GM18867 (cell line): ENCODE data around the gene PLGLB2.
A peak's percentile ranks its signal among the peaks of the same experiment; 100 is the strongest.
"Not testable (repeated sequence)": the region's sequence is repeated elsewhere in the genome, so short reads cannot be mapped to it uniquely, and the experiment has no call there.

ENCODE experiments used
- ATAC-seq: cut with Tn5 transposase; IDR thresholded peaks from one replicate; pipeline ENCODE4 v1.9.1; 2021; ENCODE audit warnings: mild to moderate bottlenecking, moderate library complexity; ENCODE audit not compliant: unreplicated experiment

Gene PLGLB2

GRCh38 chr2:87747791-87748190, at the start of gene PLGLB2:
TSS of gene PLGLB2 (plus strand) at chr2:87748087. CDS start at chr2:87748154, 67 bp downstream.
- ATAC-seq = not testable (repeated sequence)

- ATAC-seq = not testable (repeated sequence)
Observed at GRCh38 chr2:87704572-87705323, 43.1 kb upstream of the PLGLB2 start.

- peak; percentile 92 for ATAC-seq
Observed at GRCh38 chr2:87708368-87708767, 39.5 kb upstream of the PLGLB2 start.

- ATAC-seq = not testable (repeated sequence)
Observed at GRCh38 chr2:87727940-87728599, 19.8 kb upstream of the PLGLB2 start.

GRCh38 chr2:87740928-87741327, 7.0 kb upstream of the PLGLB2 start:
- ATAC-seq = not testable (repeated sequence)

- ATAC-seq = not testable (repeated sequence)
Observed at GRCh38 chr2:87742393-87743108, 5.3 kb upstream of the PLGLB2 start.

GRCh38 chr2:87743638-87744037, 4.2 kb upstream of the PLGLB2 start:
- not testable (repeated sequence) for ATAC-seq

- ATAC-seq = not testable (repeated sequence)
Observed at GRCh38 chr2:87745353-87745951, 2.4 kb upstream of the PLGLB2 start.

GRCh38 chr2:87748524-87748923, 637 bp downstream of the PLGLB2 start:
- not testable (repeated sequence) for ATAC-seq

- not testable (repeated sequence) for ATAC-seq
Observed at GRCh38 chr2:87750560-87750959, 2.7 kb downstream of the PLGLB2 start.

- not testable (repeated sequence) for ATAC-seq
Observed at GRCh38 chr2:87754759-87755158, 6.9 kb downstream of the PLGLB2 start.
